Progenitor cell of endocrine pancreas (in vitro differentiated cells): Measurements from ENCODE around the gene NADSYN1. TPM values are rescaled to one million over a fixed set of nuclear protein-coding genes. Genes with fewer than 3 reads are reported as not detected.

ENCODE experiments used
- DNase-seq: peaks from one replicate; pipeline ENCODE4 v3.0.0; 2021; ENCODE audit warnings: low spot score; ENCODE audit not compliant: unreplicated experiment
- H3K27ac Mint-ChIP-seq: 2 replicates; pipeline ENCODE4 v1.8.0; 2021; ENCODE audit warnings: mild to moderate bottlenecking, moderate library complexity, mixed read lengths
- H3K27me3 Mint-ChIP-seq: 2 replicates; pipeline ENCODE4 v1.8.0; 2021; ENCODE audit warnings: mixed read lengths
- H3K36me3 Mint-ChIP-seq: 2 replicates; pipeline ENCODE4 v1.8.0; 2022; ENCODE audit warnings: mixed read lengths; ENCODE audit not compliant: insufficient read depth
- H3K4me1 Mint-ChIP-seq: 2 replicates; pipeline ENCODE4 v1.8.0; 2021; ENCODE audit warnings: low read depth, mixed read lengths
- H3K4me3 Mint-ChIP-seq: 2 replicates; pipeline ENCODE4 v1.8.0; 2021; ENCODE audit warnings: low read depth, mild to moderate bottlenecking, moderate library complexity, mixed read lengths
- H3K9me3 Mint-ChIP-seq: 2 replicates; pipeline ENCODE4 v1.8.0; 2021; ENCODE audit warnings: low read depth, mixed read lengths
- CTCF ChIP-seq: fragments of 200-600 bp; sonication (generic); IDR thresholded peaks from one replicate; pipeline ENCODE4 v1.5.0; 2021; ENCODE audit warnings: antibody characterized with exemption, mild to moderate bottlenecking; ENCODE audit not compliant: unreplicated experiment
- total RNA-seq: library from RNA; stranded (reverse); gene quantifications from 2 replicates; pipeline ENCODE4 v1.2.1, GENCODE V29; 2021

The NADSYN1 gene
- total RNA-seq, 1 donor from 2014 or later, result 72.0 TPM

- Mint-ChIP-seq H3K27ac (no peak overlapping the region), H3K4me3 (no peak overlapping the region), H3K36me3 (peaks cover 45% of the 10 kb centered on the region), H3K27me3 (no peaks in the 10 kb centered on the region), H3K4me1 (peaks cover 19% of the 10 kb centered on the region), H3K9me3 (no peaks in the 10 kb centered on the region)
- DNase-seq, result no peak
- no peak for TF ChIP-seq CTCF
Observed at GRCh38 chr11:71485466-71485865, 32.5 kb downstream of the NADSYN1 start.

- no peak for TF ChIP-seq CTCF
- H3K4me1 Mint-ChIP-seq, result peaks cover 15% of the 10 kb centered on the region
- H3K27ac Mint-ChIP-seq, result no peak overlapping the region
- H3K9me3 Mint-ChIP-seq, result no peaks in the 10 kb centered on the region
- no peaks in the 10 kb centered on the region for H3K27me3 Mint-ChIP-seq
- peaks cover 45% of the 10 kb centered on the region for H3K36me3 Mint-ChIP-seq
- H3K4me3 Mint-ChIP-seq, result no peak overlapping the region
- DNase-seq, result no peak
Observed at GRCh38 chr11:71486320-71486719, 33.3 kb downstream of the NADSYN1 start.

GRCh38 chr11:71488681-71489270 lies 35.8 kb downstream of the NADSYN1 start:
- Mint-ChIP-seq H3K27me3 (no peaks in the 10 kb centered on the region), H3K9me3 (no peaks in the 10 kb centered on the region), H3K27ac (no peak overlapping the region), H3K4me1 (peaks cover 13% of the 10 kb centered on the region), H3K36me3 (peaks cover 45% of the 10 kb centered on the region), H3K4me3 (no peak overlapping the region)
- TF ChIP-seq CTCF, result no peak
- no peak for DNase-seq

- Mint-ChIP-seq H3K9me3 (no peaks in the 10 kb centered on the region), H3K4me3 (no peak overlapping the region), H3K27ac (peak overlapping the region; percentile 57), H3K4me1 (peaks cover 13% of the 10 kb centered on the region), H3K27me3 (no peaks in the 10 kb centered on the region), H3K36me3 (peaks cover 40% of the 10 kb centered on the region)
- no peak for DNase-seq
- no peak for TF ChIP-seq CTCF
Observed at GRCh38 chr11:71489311-71490043, 36.5 kb downstream of the NADSYN1 start.

- no peaks in the 10 kb centered on the region for H3K9me3 Mint-ChIP-seq
- H3K27me3 Mint-ChIP-seq, result no peaks in the 10 kb centered on the region
- peaks cover 41% of the 10 kb centered on the region for H3K36me3 Mint-ChIP-seq
- no peak overlapping the region for H3K4me3 Mint-ChIP-seq
- no peak for TF ChIP-seq CTCF
- H3K4me1 Mint-ChIP-seq, result peaks cover 13% of the 10 kb centered on the region
- no peak for DNase-seq
- H3K27ac Mint-ChIP-seq, result no peak overlapping the region
Observed at GRCh38 chr11:71490044-71490730, 37.2 kb downstream of the NADSYN1 start.
